Aorta (tissue), 5 donors: ENCODE measurements around the gene PCSK6. TPM values are rescaled to one million over a fixed set of nuclear protein-coding genes. Genes with fewer than 3 reads are reported as not detected.

Experiments used
- ATAC-seq: fragments of 200-7000 bp; cut with Tn5 transposase; one replicate; pipeline ENCODE4 v1.9.1; 2022; ENCODE audit warnings: moderate library complexity; ENCODE audit not compliant: low FRiP score
- DNase-seq, 2 donors: peaks; one replicate each; pipeline ENCODE4 v3.0.0-alpha.2; 2020
- H3K27ac ChIP-seq, 2 donors: one replicate each; pipeline ENCODE4 v1.5.1; 2013; ENCODE audit warnings: low read length in 2 of 2, mild to moderate bottlenecking in 2 of 2, moderate library complexity in 2 of 2, control low read depth in 1 of 2, inconsistent platforms in 1 of 2, low read depth in 1 of 2
- H3K27me3 ChIP-seq, 2 donors: one replicate each; pipeline ENCODE4 v1.6.1; 2013; ENCODE audit warnings: control low read depth in 1 of 2, low read length in 1 of 2, mild to moderate bottlenecking in 1 of 2, moderate library complexity in 1 of 2; ENCODE audit not compliant: insufficient read depth in 2 of 2, control insufficient read depth in 1 of 2
- H3K36me3 ChIP-seq, 2 donors: one replicate each; pipeline ENCODE4 v1.6.1; 2013; ENCODE audit warnings: control low read depth in 1 of 2, low read length in 1 of 2, mild to moderate bottlenecking in 1 of 2; ENCODE audit not compliant: insufficient read depth in 2 of 2, control insufficient read depth in 1 of 2
- H3K4me1 ChIP-seq, 2 donors: one replicate each; pipeline ENCODE4 v1.6.1; 2013; ENCODE audit warnings: low read length in 2 of 2, control low read depth in 1 of 2, mild to moderate bottlenecking in 1 of 2, moderate library complexity in 1 of 2; ENCODE audit not compliant: insufficient read depth in 2 of 2, control insufficient read depth in 1 of 2
- H3K4me3 ChIP-seq, 2 donors: one replicate each; pipeline ENCODE4 v1.5.1; 2013; ENCODE audit warnings: low read length in 2 of 2, control low read depth in 1 of 2, mild to moderate bottlenecking in 1 of 2
- H3K9me3 ChIP-seq: one replicate; pipeline ENCODE4 v1.6.1; 2013; ENCODE audit warnings: mild to moderate bottlenecking, low read length; ENCODE audit not compliant: control insufficient read depth
- WGBS, 2 donors: extraction: QIAGEN DNeasy Blood & Tissue Kit; methylation state at CpG; one replicate each; pipeline ENCODE4 v1.1.7; 2013; 5-methylcytosine and 5-hydroxymethylcytosine counted together
- intact Hi-C, 2 donors: fragments of 100-400 bp; cut with DNase I; formaldehyde crosslinking; loops; one replicate each; pipeline versions ENCODE4 v1.14.2 to v1.15.0; 2022
- polyA plus RNA-seq, 2 donors: library from polyadenylated mRNA; stranded (reverse); fragments of 200-250 nt; gene quantifications; one replicate each; pipeline ENCODE4 v1.2.3, GENCODE V29; 2013
- total RNA-seq, 2 donors: library from RNA; stranded (reverse); fragmentation: NEBNext Ultra II Directional; extraction: Animal tissue kit (Norgen Biotek cat#: 25700); gene quantifications; one replicate each; pipeline ENCODE4 v1.2.1, GENCODE V29; 2021
- donor health status: healthy with polysubstance abuse.
- donor health status: Bipolar disorder and iron deficiency.
- donor health status: DM: no; HTN: no; CAD: no.
- donor health status: DM: no; HTN: no; CAD: no.
- donor health status: DM: yes; HTN: yes; CAD: no.

PCSK6 gene
- total and polyA plus RNA-seq, 4 donors = 1.6 to 11.2 (median 5.0) TPM; not detected in 1

- Histone ChIP-seq H3K36me3 (no peaks in the 10 kb centered on the region), H3K27ac (no peak overlapping the region), H3K4me1 (no peaks in the 10 kb centered on the region), H3K27me3 (no peaks in the 10 kb centered on the region), H3K4me3 (no peak overlapping the region), H3K9me3 (no peaks in the 10 kb centered on the region)
- intact Hi-C loops = no loop called here
- ATAC-seq = no peak
- 93% methylated on average over 6 of the region's 6 CpGs for WGBS, 2 donors
- no peak for DNase-seq
Measured at GRCh38 chr15:101374326-101374725, 115.2 kb downstream of the PCSK6 start.

GRCh38 chr15:101373577-101373976, 115.9 kb downstream of the PCSK6 start:
- 54 to 80% methylated on average over 3 of the region's 3 CpGs for WGBS, 2 donors
- intact Hi-C loops = no loop called here
- DNase-seq = no peak
- H3K36me3 ChIP-seq = no peaks in the 10 kb centered on the region
- H3K4me3 ChIP-seq = no peak overlapping the region
- no peak for ATAC-seq
- H3K4me1 ChIP-seq = no peaks in the 10 kb centered on the region
- H3K9me3 ChIP-seq = no peaks in the 10 kb centered on the region
- no peak overlapping the region for H3K27ac ChIP-seq
- H3K27me3 ChIP-seq = no peaks in the 10 kb centered on the region

- no peaks in the 10 kb centered on the region for H3K27me3 ChIP-seq
- H3K4me1 ChIP-seq = no peaks in the 10 kb centered on the region
- DNase-seq (no peak), ATAC-seq (no peak)
- H3K4me3 ChIP-seq = no peak overlapping the region
- no peaks in the 10 kb centered on the region for H3K36me3 ChIP-seq
- H3K9me3 ChIP-seq = no peaks in the 10 kb centered on the region
- intact Hi-C loops = no loop called here
- 51 to 60% methylated on average over 11 of the region's 11 CpGs for WGBS, 2 donors
- H3K27ac ChIP-seq = no peak overlapping the region
Measured at GRCh38 chr15:101372960-101373525, 116.5 kb downstream of the PCSK6 start.

GRCh38 chr15:101372149-101372577, 117.3 kb downstream of the PCSK6 start:
- H3K27ac ChIP-seq = no peak overlapping the region
- peak; percentile 31 for ATAC-seq
- H3K36me3 ChIP-seq = no peaks in the 10 kb centered on the region
- no peak for DNase-seq
- WGBS, 2 donors = 10 to 14% methylated on average over 13 of the region's 13 CpGs
- no peak overlapping the region for H3K4me3 ChIP-seq
- no peaks in the 10 kb centered on the region for H3K9me3 ChIP-seq
- H3K27me3 ChIP-seq = no peaks in the 10 kb centered on the region
- intact Hi-C loops = no loop called here
- H3K4me1 ChIP-seq = no peaks in the 10 kb centered on the region

- no peak for DNase-seq
- intact Hi-C loops = no loop called here
- WGBS, 2 donors = 93 to 98% methylated on average over 11 of the region's 11 CpGs
Measured at GRCh38 chr15:101371519-101371918, 118.0 kb downstream of the PCSK6 start.

GRCh38 chr15:101371081-101371480, 118.4 kb downstream of the PCSK6 start:
- DNase-seq (no peak), ATAC-seq (no peak)
- H3K4me1 ChIP-seq = no peaks in the 10 kb centered on the region
- H3K27ac ChIP-seq = no peak overlapping the region
- no peaks in the 10 kb centered on the region for H3K36me3 ChIP-seq
- 96% methylated on average over 7 of the region's 7 CpGs for WGBS, 2 donors
- H3K27me3 ChIP-seq = no peaks in the 10 kb centered on the region
- no peak overlapping the region for H3K4me3 ChIP-seq
- intact Hi-C loops = no loop called here
- no peaks in the 10 kb centered on the region for H3K9me3 ChIP-seq

More at GRCh38 chr15:101371519-101371918, 118.0 kb downstream of the PCSK6 start:
- Histone ChIP-seq H3K27me3 (no peaks in the 10 kb centered on the region), H3K4me1 (no peaks in the 10 kb centered on the region), H3K27ac (no peak overlapping the region), H3K4me3 (no peak overlapping the region), H3K9me3 (no peaks in the 10 kb centered on the region), H3K36me3 (no peaks in the 10 kb centered on the region)
- ATAC-seq = no peak

GRCh38 chr15:101370330-101371024, 119.0 kb downstream of the PCSK6 start:
- H3K4me3 ChIP-seq = no peak overlapping the region
- 94 to 95% methylated on average over 26 of the region's 26 CpGs for WGBS, 2 donors
- no peaks in the 10 kb centered on the region for H3K9me3 ChIP-seq
- H3K4me1 ChIP-seq = no peaks in the 10 kb centered on the region
- no peaks in the 10 kb centered on the region for H3K27me3 ChIP-seq
- no peak for ATAC-seq
- intact Hi-C loops = no loop called here
- no peaks in the 10 kb centered on the region for H3K36me3 ChIP-seq
- DNase-seq = no peak
- H3K27ac ChIP-seq = no peak overlapping the region

GRCh38 chr15:101369676-101370075, 119.8 kb downstream of the PCSK6 start:
- Histone ChIP-seq H3K27me3 (no peaks in the 10 kb centered on the region), H3K4me3 (no peak overlapping the region), H3K27ac (no peak overlapping the region), H3K9me3 (no peaks in the 10 kb centered on the region), H3K4me1 (no peaks in the 10 kb centered on the region), H3K36me3 (no peaks in the 10 kb centered on the region)
- intact Hi-C loops = no loop called here
- WGBS, 2 donors = 91 to 93% methylated on average over 8 of the region's 8 CpGs
- DNase-seq (no peak), ATAC-seq (no peak)
